ENCODE results near the gene CLEC3A.

The CLEC3A gene

DNA sequence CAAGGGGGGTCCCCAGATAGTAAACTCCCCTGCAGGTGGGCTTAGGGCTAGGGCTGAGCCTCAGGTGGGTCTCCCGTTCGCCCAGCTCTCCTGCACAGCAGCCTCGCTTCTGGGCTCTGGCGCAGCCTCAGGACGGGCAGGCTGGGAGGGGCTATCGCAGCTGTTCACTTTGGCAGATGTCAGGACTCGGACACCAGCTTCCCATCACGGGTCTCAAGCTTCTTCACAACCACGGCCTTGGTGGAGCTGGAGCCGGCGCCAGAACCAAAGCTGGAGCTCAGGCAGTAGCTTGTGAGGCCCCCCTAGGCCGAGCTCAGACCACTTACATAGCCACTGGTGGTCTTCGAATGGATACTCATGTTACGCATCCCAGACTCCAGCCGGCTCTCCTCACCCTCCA is 26.0 kb downstream of the CLEC3A start:
- TF ChIP-seq ZSCAN16 (tag by site-specific recombination; IDR thresholded peaks at IDR 0.05) (no peak), ZNF133 (tag by site-specific recombination; IDR thresholded peaks at IDR 0.05) (no peak), ZNF585B (tag by site-specific recombination; IDR thresholded peaks at IDR 0.05) (no peak)
- TF ChIP-seq, protein P1, sequence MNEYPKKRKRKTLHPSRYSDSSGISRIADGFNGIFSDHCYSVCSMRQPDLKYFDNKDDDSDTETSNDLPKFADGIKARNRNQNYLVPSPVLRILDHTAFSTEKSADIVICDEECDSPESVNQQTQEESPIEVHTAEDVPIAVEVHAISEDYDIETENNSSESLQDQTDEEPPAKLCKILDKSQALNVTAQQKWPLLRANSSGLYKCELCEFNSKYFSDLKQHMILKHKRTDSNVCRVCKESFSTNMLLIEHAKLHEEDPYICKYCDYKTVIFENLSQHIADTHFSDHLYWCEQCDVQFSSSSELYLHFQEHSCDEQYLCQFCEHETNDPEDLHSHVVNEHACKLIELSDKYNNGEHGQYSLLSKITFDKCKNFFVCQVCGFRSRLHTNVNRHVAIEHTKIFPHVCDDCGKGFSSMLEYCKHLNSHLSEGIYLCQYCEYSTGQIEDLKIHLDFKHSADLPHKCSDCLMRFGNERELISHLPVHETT (tag by site-specific recombination; IDR thresholded peaks at IDR 0.05), result no peak
- no peak overlapping the region for H3K4me3 ChIP-seq (ENCODE audit: low read depth, low read length)
- no peak overlapping the region for H3K27ac ChIP-seq (ENCODE audit: extremely low read depth, low read depth, low read length)
- CTCF ChIA-PET, result no interaction called here
- no peaks in the 10 kb centered on the region; the same call in 1 of the 2 replicates for H3K4me1 ChIP-seq (ENCODE audit: control insufficient read depth, insufficient read depth, low read length)
- POLR2A ChIA-PET, result no interaction called here
- H3K36me3 ChIP-seq (ENCODE audit: control insufficient read depth in 2 of 2, insufficient read depth in 1 of 2, low read length in 2 of 2), result no peaks in the 10 kb centered on the region
- H3K9me3 ChIP-seq (ENCODE audit: control insufficient read depth, insufficient read depth, low read depth, low read length), result no peaks in the 10 kb centered on the region

DNA sequence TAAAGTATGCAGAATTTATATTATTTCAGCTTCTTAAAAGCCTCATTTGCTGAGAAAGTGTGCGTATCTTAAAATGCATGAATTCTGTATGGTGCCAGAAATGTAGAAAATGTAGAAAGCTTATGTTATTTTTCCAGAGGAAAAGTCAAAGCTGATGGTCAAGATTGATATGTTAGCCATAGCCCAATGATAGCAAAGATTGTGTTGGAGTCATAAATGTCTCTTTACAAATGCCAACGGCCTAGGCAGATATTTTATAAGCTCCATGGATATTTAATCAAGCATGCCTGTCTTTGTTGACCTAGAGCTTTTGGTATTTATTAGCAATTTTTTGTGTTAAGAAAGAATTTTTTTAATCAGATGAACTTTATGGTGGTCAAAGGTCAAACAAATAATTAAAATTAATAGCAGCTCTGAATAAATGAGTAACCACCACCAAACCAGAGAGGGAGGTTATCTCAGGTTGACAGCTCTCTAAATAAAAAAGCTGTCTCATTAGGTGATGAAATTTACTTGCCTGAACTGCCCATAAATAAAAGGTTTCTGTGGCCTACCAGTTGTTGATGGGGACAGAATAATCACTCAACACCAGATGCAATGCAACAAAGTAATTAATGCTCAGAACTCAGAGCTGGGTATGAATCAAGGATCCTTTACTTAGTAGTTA is 28.5 kb downstream of the CLEC3A start:
- POLR2A ChIA-PET, result no interaction called here
- Histone ChIP-seq H3K27ac (ENCODE audit: extremely low read depth, low read depth, low read length) (no peak overlapping the region), H3K4me3 (ENCODE audit: low read depth, low read length) (no peak overlapping the region), H3K36me3 (ENCODE audit: control insufficient read depth in 2 of 2, insufficient read depth in 1 of 2, low read length in 2 of 2) (no peaks in the 10 kb centered on the region), H3K4me1 (ENCODE audit: control insufficient read depth, insufficient read depth, low read length) (no peaks in the 10 kb centered on the region; the same call in 1 of the 2 replicates), H3K9me3 (ENCODE audit: control insufficient read depth, insufficient read depth, low read depth, low read length) (no peaks in the 10 kb centered on the region)
- CTCF ChIA-PET, result interaction anchor here (0.6 kb wide), 2 partner anchors 42 to 800 kb away, joined by 3 read pairs; no protein-coding TSS in a partner anchor
- TF ChIP-seq ZNF350 (tag by site-specific recombination; IDR thresholded peaks at IDR 0.05), result no peak
- TF ChIP-seq, protein P2, sequence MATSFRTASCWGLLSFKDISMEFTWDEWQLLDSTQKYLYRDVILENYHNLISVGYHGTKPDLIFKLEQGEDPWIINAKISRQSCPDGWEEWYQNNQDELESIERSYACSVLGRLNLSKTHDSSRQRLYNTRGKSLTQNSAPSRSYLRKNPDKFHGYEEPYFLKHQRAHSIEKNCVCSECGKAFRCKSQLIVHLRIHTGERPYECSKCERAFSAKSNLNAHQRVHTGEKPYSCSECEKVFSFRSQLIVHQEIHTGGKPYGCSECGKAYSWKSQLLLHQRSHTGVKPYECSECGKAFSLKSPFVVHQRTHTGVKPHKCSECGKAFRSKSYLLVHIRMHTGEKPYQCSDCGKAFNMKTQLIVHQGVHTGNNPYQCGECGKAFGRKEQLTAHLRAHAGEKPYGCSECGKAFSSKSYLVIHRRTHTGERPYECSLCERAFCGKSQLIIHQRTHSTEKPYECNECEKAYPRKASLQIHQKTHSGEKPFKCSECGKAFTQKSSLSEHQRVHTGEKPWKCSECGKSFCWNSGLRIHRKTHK (tag by site-specific recombination; IDR thresholded peaks at IDR 0.05), result no peak
- TF ChIP-seq ZNF76 (tag by site-specific recombination; IDR thresholded peaks at IDR 0.05; ENCODE audit: borderline replicate concordance, low read depth), result no peak
- TF ChIP-seq, protein P3, sequence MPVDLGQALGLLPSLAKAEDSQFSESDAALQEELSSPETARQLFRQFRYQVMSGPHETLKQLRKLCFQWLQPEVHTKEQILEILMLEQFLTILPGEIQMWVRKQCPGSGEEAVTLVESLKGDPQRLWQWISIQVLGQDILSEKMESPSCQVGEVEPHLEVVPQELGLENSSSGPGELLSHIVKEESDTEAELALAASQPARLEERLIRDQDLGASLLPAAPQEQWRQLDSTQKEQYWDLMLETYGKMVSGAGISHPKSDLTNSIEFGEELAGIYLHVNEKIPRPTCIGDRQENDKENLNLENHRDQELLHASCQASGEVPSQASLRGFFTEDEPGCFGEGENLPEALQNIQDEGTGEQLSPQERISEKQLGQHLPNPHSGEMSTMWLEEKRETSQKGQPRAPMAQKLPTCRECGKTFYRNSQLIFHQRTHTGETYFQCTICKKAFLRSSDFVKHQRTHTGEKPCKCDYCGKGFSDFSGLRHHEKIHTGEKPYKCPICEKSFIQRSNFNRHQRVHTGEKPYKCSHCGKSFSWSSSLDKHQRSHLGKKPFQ (tag by site-specific recombination; IDR thresholded peaks at IDR 0.05), result no peak
- no peak for TF ChIP-seq ZNF837 (tag by site-specific recombination; IDR thresholded peaks at IDR 0.05)
- TF ChIP-seq SALL2 (tag by site-specific recombination; IDR thresholded peaks at IDR 0.05; ENCODE audit: borderline replicate concordance), result no peak
- TF ChIP-seq, protein P4, sequence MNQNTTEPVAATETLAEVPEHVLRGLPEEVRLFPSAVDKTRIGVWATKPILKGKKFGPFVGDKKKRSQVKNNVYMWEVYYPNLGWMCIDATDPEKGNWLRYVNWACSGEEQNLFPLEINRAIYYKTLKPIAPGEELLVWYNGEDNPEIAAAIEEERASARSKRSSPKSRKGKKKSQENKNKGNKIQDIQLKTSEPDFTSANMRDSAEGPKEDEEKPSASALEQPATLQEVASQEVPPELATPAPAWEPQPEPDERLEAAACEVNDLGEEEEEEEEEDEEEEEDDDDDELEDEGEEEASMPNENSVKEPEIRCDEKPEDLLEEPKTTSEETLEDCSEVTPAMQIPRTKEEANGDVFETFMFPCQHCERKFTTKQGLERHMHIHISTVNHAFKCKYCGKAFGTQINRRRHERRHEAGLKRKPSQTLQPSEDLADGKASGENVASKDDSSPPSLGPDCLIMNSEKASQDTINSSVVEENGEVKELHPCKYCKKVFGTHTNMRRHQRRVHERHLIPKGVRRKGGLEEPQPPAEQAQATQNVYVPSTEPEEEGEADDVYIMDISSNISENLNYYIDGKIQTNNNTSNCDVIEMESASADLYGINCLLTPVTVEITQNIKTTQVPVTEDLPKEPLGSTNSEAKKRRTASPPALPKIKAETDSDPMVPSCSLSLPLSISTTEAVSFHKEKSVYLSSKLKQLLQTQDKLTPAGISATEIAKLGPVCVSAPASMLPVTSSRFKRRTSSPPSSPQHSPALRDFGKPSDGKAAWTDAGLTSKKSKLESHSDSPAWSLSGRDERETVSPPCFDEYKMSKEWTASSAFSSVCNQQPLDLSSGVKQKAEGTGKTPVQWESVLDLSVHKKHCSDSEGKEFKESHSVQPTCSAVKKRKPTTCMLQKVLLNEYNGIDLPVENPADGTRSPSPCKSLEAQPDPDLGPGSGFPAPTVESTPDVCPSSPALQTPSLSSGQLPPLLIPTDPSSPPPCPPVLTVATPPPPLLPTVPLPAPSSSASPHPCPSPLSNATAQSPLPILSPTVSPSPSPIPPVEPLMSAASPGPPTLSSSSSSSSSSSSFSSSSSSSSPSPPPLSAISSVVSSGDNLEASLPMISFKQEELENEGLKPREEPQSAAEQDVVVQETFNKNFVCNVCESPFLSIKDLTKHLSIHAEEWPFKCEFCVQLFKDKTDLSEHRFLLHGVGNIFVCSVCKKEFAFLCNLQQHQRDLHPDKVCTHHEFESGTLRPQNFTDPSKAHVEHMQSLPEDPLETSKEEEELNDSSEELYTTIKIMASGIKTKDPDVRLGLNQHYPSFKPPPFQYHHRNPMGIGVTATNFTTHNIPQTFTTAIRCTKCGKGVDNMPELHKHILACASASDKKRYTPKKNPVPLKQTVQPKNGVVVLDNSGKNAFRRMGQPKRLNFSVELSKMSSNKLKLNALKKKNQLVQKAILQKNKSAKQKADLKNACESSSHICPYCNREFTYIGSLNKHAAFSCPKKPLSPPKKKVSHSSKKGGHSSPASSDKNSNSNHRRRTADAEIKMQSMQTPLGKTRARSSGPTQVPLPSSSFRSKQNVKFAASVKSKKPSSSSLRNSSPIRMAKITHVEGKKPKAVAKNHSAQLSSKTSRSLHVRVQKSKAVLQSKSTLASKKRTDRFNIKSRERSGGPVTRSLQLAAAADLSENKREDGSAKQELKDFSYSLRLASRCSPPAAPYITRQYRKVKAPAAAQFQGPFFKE (tag by site-specific recombination; IDR thresholded peaks at IDR 0.05; ENCODE audit: borderline replicate concordance), result no peak
